H1 (cell line): ENCODE results near the gene MPHOSPH9. TPM values are rescaled to one million over a fixed set of nuclear protein-coding genes. Genes with fewer than 3 reads are reported as not detected.

Experiments
- CTCF ChIA-PET: fragments of 300-600 bp; sonication (Branson Sonifier 250); formaldehyde crosslinking; loops from one replicate; lab custom pipeline; 2021; ENCODE audit not compliant: partially characterized antibody; lab: Charles Lee
- POLR2A ChIA-PET: fragments of 300-600 bp; sonication (Branson Sonifier 250); formaldehyde crosslinking; loops from one replicate; lab custom pipeline; 2021; ENCODE audit warnings: inconsistent platforms; ENCODE audit not compliant: partially characterized antibody; lab: Charles Lee
- DNase-seq, 2 experiments: peaks; one replicate each; pipeline versions ENCODE4 v3.0.0 to v3.0.0-alpha.2; 2010 to 2022; ENCODE audit warnings: low spot score in 2 of 2, low read depth in 1 of 2, mixed read lengths in 1 of 2
- FAIRE-seq: peaks from 2 replicates; lab custom pipeline; 2011; peaks lifted over from hg19 to GRCh38; lab: Jason Lieb, UNC
- H2AFZ ChIP-seq: 2 replicates; pipeline ENCODE4 v1.8.1; 2012; ENCODE audit warnings: low read length, inconsistent platforms
- H2AK5ac ChIP-seq: 2 replicates; pipeline ENCODE4 v1.6.1; 2013; ENCODE audit warnings: low read depth, low read length
- H2BK120ac ChIP-seq: replicated peaks from 2 replicates; pipeline ENCODE3; 2013; ENCODE audit warnings: low read depth, low read length, inconsistent platforms
- H2BK12ac ChIP-seq: 2 replicates; pipeline ENCODE4 v1.6.1; 2013; ENCODE audit warnings: low read depth, low read length
- H2BK15ac ChIP-seq: 2 replicates; pipeline ENCODE4 v1.6.1; 2013; ENCODE audit warnings: low read length
- H2BK20ac ChIP-seq: 2 replicates; pipeline ENCODE4 v1.6.1; 2013; ENCODE audit warnings: low read length
- H2BK5ac ChIP-seq: 2 replicates; pipeline ENCODE4 v1.6.1; 2013; ENCODE audit warnings: low read depth, low read length
- H3K14ac ChIP-seq: 2 replicates; pipeline ENCODE4 v1.6.1; 2013; ENCODE audit warnings: inconsistent platforms; ENCODE audit not compliant: insufficient read length
- H3K18ac ChIP-seq: 2 replicates; pipeline ENCODE4 v1.6.1; 2013; ENCODE audit warnings: low read length; ENCODE audit errors: extremely low read depth
- H3K23ac ChIP-seq: 2 replicates; pipeline ENCODE4 v1.6.1; 2013; ENCODE audit warnings: inconsistent platforms; ENCODE audit not compliant: insufficient read length
- H3K23me2 ChIP-seq: 2 replicates; pipeline ENCODE4 v1.6.1; 2013; ENCODE audit warnings: low read depth, low read length
- H3K27ac ChIP-seq: 2 replicates; pipeline ENCODE4 v1.6.1; 2011; ENCODE audit warnings: low read depth, low read length, inconsistent platforms
- H3K27me3 ChIP-seq, 4 experiments: replicated peaks in 1 of 4; 1 replicate in 1 of 4; 2 replicates in 3 of 4; pipeline versions ENCODE4 v1.6.1 to v1.8.1; 2011 to 2013; ENCODE audit warnings: low read length in 3 of 4, mild to moderate bottlenecking in 3 of 4, inconsistent platforms in 2 of 4, mixed read lengths in 2 of 4, moderate library complexity in 1 of 4; ENCODE audit not compliant: control insufficient read depth in 3 of 4, insufficient read depth in 3 of 4; ENCODE audit errors: extremely low read depth in 1 of 4
- H3K36me3 ChIP-seq, 4 experiments: 2 replicates each; pipeline versions ENCODE4 v1.6.1 to v1.8.1; 2011 to 2013; ENCODE audit warnings: mild to moderate bottlenecking in 4 of 4, low read length in 3 of 4, moderate library complexity in 2 of 4, control low read depth in 1 of 4, inconsistent platforms in 1 of 4; ENCODE audit not compliant: insufficient read depth in 4 of 4, control insufficient read depth in 2 of 4
- H3K4ac ChIP-seq: replicated peaks from 2 replicates; pipeline ENCODE3; 2013; ENCODE audit warnings: low read length, low read depth, mixed read lengths, inconsistent platforms; ENCODE audit not compliant: insufficient read length
- H3K4me1 ChIP-seq, 4 experiments: replicated peaks in 1 of 4; 1 replicate in 1 of 4; 2 replicates in 3 of 4; pipeline versions ENCODE4 v1.6.1 to v1.8.1; 2011 to 2013; ENCODE audit warnings: low read length in 3 of 4, inconsistent platforms in 2 of 4, mixed read lengths in 1 of 4; ENCODE audit not compliant: insufficient read depth in 4 of 4, control insufficient read depth in 3 of 4
- H3K4me2 ChIP-seq, 2 experiments: 2 replicates each; pipeline versions ENCODE4 v1.6.1 to v1.8.1; 2011 to 2013; ENCODE audit warnings: low read depth in 2 of 2, low read length in 2 of 2, control low read depth in 1 of 2, inconsistent platforms in 1 of 2, mild to moderate bottlenecking in 1 of 2; ENCODE audit not compliant: insufficient read depth in 1 of 2
- H3K4me3 ChIP-seq, 4 experiments: fragments of 200-600, 300-600 bp in 1 of 4; sonication (generic), shearing (Covaris generic), sonication (Bioruptor Twin) in 1 of 4; 2 replicates each; pipeline versions ENCODE4 v1.5.1 to v1.8.1; 2011 to 2016; ENCODE audit warnings: low read length in 4 of 4, low read depth in 3 of 4, control low read depth in 2 of 4, inconsistent platforms in 2 of 4, mild to moderate bottlenecking in 2 of 4, mixed read lengths in 1 of 4, moderate library complexity in 1 of 4; ENCODE audit not compliant: insufficient read depth in 2 of 4; ENCODE audit errors: extremely low read depth in 1 of 4
- H3K56ac ChIP-seq: replicated peaks from 2 replicates; pipeline ENCODE3; 2013; ENCODE audit warnings: low read depth, mild to moderate bottlenecking, mixed read lengths, low read length, inconsistent platforms; ENCODE audit not compliant: insufficient read length
- H3K79me1 ChIP-seq: 2 replicates; pipeline ENCODE4 v1.6.1; 2013; ENCODE audit warnings: low read depth, low read length, control low read depth
- H3K79me2 ChIP-seq, 2 experiments: 2 replicates each; pipeline versions ENCODE4 v1.6.1 to v1.8.1; 2012 to 2013; ENCODE audit warnings: low read length in 2 of 2, mild to moderate bottlenecking in 2 of 2, inconsistent platforms in 1 of 2; ENCODE audit not compliant: insufficient read depth in 2 of 2, control insufficient read depth in 1 of 2
- H3K9ac ChIP-seq, 4 experiments: replicated peaks in 1 of 4; 1 replicate in 1 of 4; 2 replicates in 3 of 4; pipeline versions ENCODE4 v1.6.1 to v1.8.1; 2011 to 2013; ENCODE audit warnings: low read depth in 3 of 4, low read length in 3 of 4, control low read depth in 2 of 4, mild to moderate bottlenecking in 2 of 4, moderate library complexity in 2 of 4, inconsistent platforms in 1 of 4; ENCODE audit errors: extremely low read depth in 1 of 4
- H3K9me3 ChIP-seq, 2 experiments: 2 replicates each; pipeline versions ENCODE4 v1.6.1 to v1.8.1; 2012 to 2013; ENCODE audit warnings: mild to moderate bottlenecking in 2 of 2, moderate library complexity in 2 of 2, control low read depth in 1 of 2, inconsistent platforms in 1 of 2, low read depth in 1 of 2, low read length in 1 of 2, mixed read lengths in 1 of 2; ENCODE audit not compliant: insufficient read depth in 2 of 2
- H4K20me1 ChIP-seq, 2 experiments: replicated peaks in 1 of 2; 2 replicates each; pipeline versions ENCODE3 to v1.8.1; 2011 to 2013; ENCODE audit warnings: inconsistent platforms in 2 of 2, low read length in 2 of 2, mild to moderate bottlenecking in 1 of 2; ENCODE audit not compliant: insufficient read depth in 2 of 2, control insufficient read depth in 1 of 2
- H4K5ac ChIP-seq: 2 replicates; pipeline ENCODE4 v1.6.1; 2013; ENCODE audit warnings: low read length, low read depth, mixed read lengths, inconsistent platforms; ENCODE audit not compliant: insufficient read length
- H4K8ac ChIP-seq: 2 replicates; pipeline ENCODE4 v1.8.0; 2013; ENCODE audit warnings: mild to moderate bottlenecking, moderate library complexity, low read length, inconsistent platforms; ENCODE audit not compliant: insufficient read depth; ENCODE audit errors: extremely low read depth
- H4K91ac ChIP-seq: replicated peaks from 2 replicates; pipeline ENCODE3; 2013; ENCODE audit warnings: low read length, mixed read lengths, inconsistent platforms; ENCODE audit not compliant: insufficient read length
- CREB1 ChIP-seq: IDR thresholded peaks from 2 replicates; pipeline ENCODE4 v1.6.1; 2012; ENCODE audit warnings: inconsistent platforms
- WGBS, 2 experiments: shearing (Covaris generic) in 1 of 2; methylation state at CpG; one replicate each; pipeline versions ENCODE4 v1.1.6 to v1.1.7; 2013 to 2015; ENCODE audit warnings: low lambda C conversion rate in 2 of 2, mixed read lengths in 2 of 2, inconsistent platforms in 1 of 2, low coverage in 1 of 2, missing lambda C conversion rate in 1 of 2; ENCODE audit not compliant: insufficient replicate concordance in 2 of 2, insufficient coverage in 1 of 2, insufficient read length in 1 of 2; ENCODE audit errors: extremely low coverage in 1 of 2, missing lambda C conversion rate in 1 of 2; 5-methylcytosine and 5-hydroxymethylcytosine counted together
- polyA plus RNA-seq, 7 experiments: library from polyadenylated mRNA; depleted of rRNA in 3 of 7; stranded (reverse) in 5 of 7; unstranded in 2 of 7; fragments of >200 nt in 5 of 7; fragments of 200-250 nt in 2 of 7; gene quantifications; 1 replicate in 5 of 7; 2 replicates in 1 of 7; 4 replicates in 1 of 7; pipeline versions ENCODE4 v1.2.1 to v1.2.3, GENCODE V29; 2011 to 2013; ENCODE audit warnings: missing spikeins in 2 of 7, mixed read lengths in 2 of 7
- total RNA-seq: library from RNA; stranded (reverse); fragmentation: NEBNext Ultra II Directional; extraction: Animal tissue kit (Norgen Biotek cat#: 25700); gene quantifications from 2 replicates; pipeline ENCODE4 v1.2.1, GENCODE V29; 2021

The MPHOSPH9 gene
- total and polyA plus RNA-seq, 2 of the 8 experiments (the other 6 are each of a cell fraction or from before 2014, with no cell fraction given), result 8.8 to 48.8 TPM

DNA sequence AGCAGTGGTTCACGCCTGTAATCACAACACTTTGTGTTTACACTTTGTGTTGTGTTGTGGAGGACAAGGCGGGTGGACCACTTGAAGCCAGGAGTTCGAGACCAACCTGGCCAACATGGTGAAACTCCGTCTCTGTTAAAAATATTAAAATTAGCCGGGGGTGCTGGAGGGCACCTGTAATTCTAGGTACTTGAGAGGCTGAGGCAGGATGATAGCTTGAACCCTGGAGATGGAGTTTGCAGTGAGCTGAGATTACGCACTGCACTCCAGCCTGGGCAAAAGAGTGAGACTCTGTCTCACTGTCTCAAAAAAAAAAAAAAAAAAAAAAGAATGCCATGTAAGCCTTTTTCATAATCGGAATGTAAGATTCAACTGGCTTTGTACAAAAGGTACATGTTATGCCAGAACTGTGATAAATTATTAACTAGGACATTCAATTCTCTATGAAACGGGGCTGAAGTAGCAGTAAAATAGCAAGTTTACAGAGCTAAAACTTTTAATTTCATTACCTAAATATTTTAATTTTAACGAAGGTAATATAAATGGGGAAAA, 68.2 kb downstream of the MPHOSPH9 start:
- peaks cover 1% of the 10 kb centered on the region in 2 experiments for H4K20me1 ChIP-seq
- no peak for FAIRE-seq

More for the DNA sequence above, 68.2 kb downstream of the MPHOSPH9 start:
- no peaks in the 10 kb centered on the region for H3K79me1 ChIP-seq
- H2AK5ac ChIP-seq, result no peak overlapping the region
- H3K23me2 ChIP-seq, result no peaks in the 10 kb centered on the region; the same call in 1 of the 2 replicates
- peaks cover 0 to 45% (median 4%) of the 10 kb centered on the region in 4 experiments; a peak in 6 of 8 replicates for H3K36me3 ChIP-seq
- H3K4me1 ChIP-seq, result peaks cover 0 to 3% (median 0%) of the 10 kb centered on the region in 4 experiments; a peak in 1 of 7 replicates
- no peaks in the 10 kb centered on the region for H3K9me3 ChIP-seq
- no peak overlapping the region for H2BK20ac ChIP-seq
- H3K56ac ChIP-seq, result no peak overlapping the region
- H3K27me3 ChIP-seq, result no peaks in the 10 kb centered on the region
- no peak overlapping the region for H2BK5ac ChIP-seq
- no peak overlapping the region for H3K23ac ChIP-seq
- H4K5ac ChIP-seq, result no peak overlapping the region
- no peak overlapping the region for H3K18ac ChIP-seq
- no peak overlapping the region; the same call in 1 of the 2 replicates for H4K8ac ChIP-seq
- no peak overlapping the region for H3K9ac ChIP-seq
- H2AFZ ChIP-seq, result no peak overlapping the region
- ChIA-PET CTCF (interaction anchor here (0.6 to 1.8 kb wide), 4 partner anchors 60 to 122 kb away, joined by 3 to 4 read pairs (median 4); no protein-coding TSS in a partner anchor), POLR2A (interaction anchor here (0.6 to 0.9 kb wide), 3 partner anchors 9 to 144 kb away, joined by 3 to 4 read pairs (median 3); no protein-coding TSS in a partner anchor)
- no peak overlapping the region for H2BK15ac ChIP-seq
- no peak for DNase-seq
- H3K79me2 ChIP-seq, result no peaks in the 10 kb centered on the region
- H3K4me2 ChIP-seq, result no peak overlapping the region
- TF ChIP-seq CREB1, result no peak
- no peak overlapping the region for H3K27ac ChIP-seq
- no peak overlapping the region for H4K91ac ChIP-seq
- no peak overlapping the region for H3K4me3 ChIP-seq
- no peak overlapping the region for H2BK12ac ChIP-seq
- no peak overlapping the region for H3K14ac ChIP-seq
- WGBS, 2 experiments, result 90% methylated on average over 9 of the region's 9 CpGs; no CpG with 5 or more reads in 1 of the 2 experiments
- H2BK120ac ChIP-seq, result no peak overlapping the region
- no peak overlapping the region for H3K4ac ChIP-seq
